ENCODE measurements around the gene DPP6. TPM values are rescaled to one million over a fixed set of nuclear protein-coding genes. Genes with fewer than 3 reads are reported as not detected.

DPP6 gene
- total and polyA plus RNA-seq, 7 donors, result 0.18 to 1.8 (median 0.57) TPM

DNA sequence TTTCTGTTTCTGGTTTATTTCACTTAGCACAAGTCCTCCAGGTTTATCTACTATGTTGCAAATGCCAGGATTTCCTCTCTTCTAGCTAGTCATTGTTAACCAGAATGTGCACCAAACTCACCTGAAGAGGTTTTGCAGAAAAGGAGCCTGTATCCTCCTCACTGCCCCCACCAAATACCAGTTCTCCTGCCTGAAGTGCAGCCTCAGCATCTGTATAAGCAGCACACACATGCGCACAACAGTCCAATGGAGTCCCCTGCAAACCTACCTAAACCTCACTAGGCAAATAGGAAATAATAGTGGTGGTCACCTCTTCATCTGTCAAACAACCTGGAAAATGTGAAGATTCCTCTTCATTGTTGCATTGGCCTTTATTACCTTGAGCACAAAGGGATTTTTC, 712.9 kb downstream of the DPP6 start:
- DNase-seq (no peak), ATAC-seq (no peak)
- H3K27ac ChIP-seq, result no peak overlapping the region
- intact Hi-C loops (cut with DNase I), result no loop called here
- H3K36me3 ChIP-seq (ENCODE audit: insufficient read depth in 1 of 2, low read depth in 1 of 2), result no peaks in the 10 kb centered on the region
- TF ChIP-seq, protein P1, sequence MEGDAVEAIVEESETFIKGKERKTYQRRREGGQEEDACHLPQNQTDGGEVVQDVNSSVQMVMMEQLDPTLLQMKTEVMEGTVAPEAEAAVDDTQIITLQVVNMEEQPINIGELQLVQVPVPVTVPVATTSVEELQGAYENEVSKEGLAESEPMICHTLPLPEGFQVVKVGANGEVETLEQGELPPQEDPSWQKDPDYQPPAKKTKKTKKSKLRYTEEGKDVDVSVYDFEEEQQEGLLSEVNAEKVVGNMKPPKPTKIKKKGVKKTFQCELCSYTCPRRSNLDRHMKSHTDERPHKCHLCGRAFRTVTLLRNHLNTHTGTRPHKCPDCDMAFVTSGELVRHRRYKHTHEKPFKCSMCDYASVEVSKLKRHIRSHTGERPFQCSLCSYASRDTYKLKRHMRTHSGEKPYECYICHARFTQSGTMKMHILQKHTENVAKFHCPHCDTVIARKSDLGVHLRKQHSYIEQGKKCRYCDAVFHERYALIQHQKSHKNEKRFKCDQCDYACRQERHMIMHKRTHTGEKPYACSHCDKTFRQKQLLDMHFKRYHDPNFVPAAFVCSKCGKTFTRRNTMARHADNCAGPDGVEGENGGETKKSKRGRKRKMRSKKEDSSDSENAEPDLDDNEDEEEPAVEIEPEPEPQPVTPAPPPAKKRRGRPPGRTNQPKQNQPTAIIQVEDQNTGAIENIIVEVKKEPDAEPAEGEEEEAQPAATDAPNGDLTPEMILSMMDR (IDR thresholded peaks at IDR 0.05), result no peak
- H3K27me3 ChIP-seq (ENCODE audit: insufficient read depth in 3 of 3, low read length in 2 of 3), result peaks cover 0 to 5% (median 2%) of the 10 kb centered on the region in 3 donors
- no peaks in the 10 kb centered on the region for H3K4me1 ChIP-seq
- H3K9me3 ChIP-seq, result no peaks in the 10 kb centered on the region
- H3K4me3 ChIP-seq, result no peak overlapping the region
- 83 to 100% (median 93%) methylated on average over 1 of the region's 1 CpG for WGBS, 3 donors

DNA sequence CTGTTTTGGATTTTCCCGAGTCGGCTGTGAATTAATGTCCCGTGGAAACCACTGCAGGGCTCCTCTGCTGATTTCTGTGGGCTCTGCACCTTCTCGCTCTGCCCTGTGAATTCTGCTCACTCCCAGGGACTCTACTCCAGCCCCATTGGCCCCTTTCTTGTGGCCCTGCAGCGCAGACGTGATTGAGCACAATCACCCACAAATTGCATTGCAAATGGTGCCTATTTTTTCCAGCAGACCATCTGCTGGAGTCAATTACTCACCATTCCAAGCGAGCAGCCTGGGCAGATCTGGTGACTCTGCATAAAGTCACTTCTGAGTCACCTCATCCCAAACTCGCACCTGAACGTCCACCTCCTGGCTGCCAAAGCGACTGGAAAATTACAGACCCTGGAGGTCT, 714.9 kb downstream of the DPP6 start:
- TF ChIP-seq, protein P1 (IDR thresholded peaks at IDR 0.05), result no peak
- Histone ChIP-seq H3K4me1 (no peaks in the 10 kb centered on the region), H3K9me3 (no peaks in the 10 kb centered on the region), H3K27me3 (ENCODE audit: insufficient read depth in 3 of 3, low read length in 2 of 3) (peaks cover 0 to 5% (median 2%) of the 10 kb centered on the region in 3 donors), H3K27ac (no peak overlapping the region), H3K4me3 (no peak overlapping the region), H3K36me3 (ENCODE audit: insufficient read depth in 1 of 2, low read depth in 1 of 2) (no peaks in the 10 kb centered on the region)
- ATAC-seq (no peak), DNase-seq (no peak)
- intact Hi-C loops (cut with DNase I), result no loop called here
- WGBS, 3 donors, result 50 to 54% (median 54%) methylated on average over 10 of the region's 10 CpGs

DNA sequence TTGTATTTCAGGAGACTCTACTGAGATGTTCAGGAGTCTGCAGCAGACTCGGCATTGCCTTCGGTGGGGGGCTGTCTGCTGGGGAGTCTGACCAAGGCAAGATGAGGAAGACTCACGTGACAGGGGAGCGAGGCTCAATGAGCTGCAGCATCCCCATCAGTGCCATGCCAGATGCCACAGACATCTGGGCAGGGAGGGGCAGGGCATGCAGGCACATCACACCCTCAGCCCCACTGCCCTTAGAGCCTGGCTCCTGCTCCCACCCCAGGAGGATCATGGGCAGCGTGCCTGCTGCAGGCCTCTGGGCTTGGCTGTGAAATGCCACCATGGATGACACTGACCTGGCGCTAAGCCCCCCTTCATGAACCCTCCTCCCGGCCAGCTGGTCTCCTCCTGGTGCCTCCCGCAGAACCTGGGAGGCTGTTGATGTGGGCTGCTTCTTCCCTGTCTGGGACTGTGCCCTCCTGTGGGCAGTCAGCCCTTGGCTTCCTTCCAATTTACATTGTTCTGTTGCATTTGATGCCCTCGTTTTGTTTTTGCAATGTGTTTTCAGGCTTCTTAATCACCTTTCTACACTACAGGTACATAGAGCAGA, 715.7 kb downstream of the DPP6 start:
- Histone ChIP-seq H3K27ac (no peak overlapping the region), H3K9me3 (no peaks in the 10 kb centered on the region), H3K36me3 (ENCODE audit: insufficient read depth in 1 of 2, low read depth in 1 of 2) (no peaks in the 10 kb centered on the region), H3K4me1 (no peaks in the 10 kb centered on the region), H3K4me3 (no peak overlapping the region), H3K27me3 (ENCODE audit: insufficient read depth in 3 of 3, low read length in 2 of 3) (peaks cover 0 to 5% (median 2%) of the 10 kb centered on the region in 3 donors)
- ATAC-seq, result no peak
- 48 to 54% (median 52%) methylated on average over 9 of the region's 9 CpGs for WGBS, 3 donors
- intact Hi-C loops (cut with DNase I), result no loop called here
- TF ChIP-seq, protein P1 (IDR thresholded peaks at IDR 0.05), result no peak
- no peak for DNase-seq

DNA sequence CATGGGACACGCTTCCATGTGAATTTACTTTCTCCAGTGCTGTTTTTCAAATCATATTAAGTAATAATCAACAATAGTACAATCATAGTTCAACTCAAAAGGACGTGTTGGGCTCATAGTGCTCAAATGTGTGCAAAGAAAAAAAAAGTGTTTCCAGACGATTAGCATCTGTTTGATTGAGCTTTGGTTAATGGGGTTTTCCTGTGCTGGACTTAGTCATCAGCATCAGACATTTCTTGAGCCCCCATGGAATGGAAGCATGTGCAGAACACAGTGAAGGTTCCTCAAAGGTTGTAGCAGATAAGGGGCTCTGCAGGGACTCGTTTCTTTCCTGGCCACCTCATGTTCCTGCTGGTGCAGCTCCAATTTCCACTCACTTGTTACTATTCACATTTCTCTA, 716.8 kb downstream of the DPP6 start:
- Histone ChIP-seq H3K27ac (no peak overlapping the region), H3K4me3 (no peak overlapping the region), H3K9me3 (no peaks in the 10 kb centered on the region), H3K36me3 (ENCODE audit: insufficient read depth in 1 of 2, low read depth in 1 of 2) (no peaks in the 10 kb centered on the region), H3K4me1 (no peaks in the 10 kb centered on the region), H3K27me3 (ENCODE audit: insufficient read depth in 3 of 3, low read length in 2 of 3) (peaks cover 0 to 5% (median 2%) of the 10 kb centered on the region in 3 donors)
- TF ChIP-seq, protein P1 (IDR thresholded peaks at IDR 0.05), result no peak
- intact Hi-C loops (cut with DNase I), result no loop called here
- DNase-seq (no peak), ATAC-seq (no peak)
- 60 to 65% (median 63%) methylated on average over 4 of the region's 4 CpGs for WGBS, 3 donors

DNA sequence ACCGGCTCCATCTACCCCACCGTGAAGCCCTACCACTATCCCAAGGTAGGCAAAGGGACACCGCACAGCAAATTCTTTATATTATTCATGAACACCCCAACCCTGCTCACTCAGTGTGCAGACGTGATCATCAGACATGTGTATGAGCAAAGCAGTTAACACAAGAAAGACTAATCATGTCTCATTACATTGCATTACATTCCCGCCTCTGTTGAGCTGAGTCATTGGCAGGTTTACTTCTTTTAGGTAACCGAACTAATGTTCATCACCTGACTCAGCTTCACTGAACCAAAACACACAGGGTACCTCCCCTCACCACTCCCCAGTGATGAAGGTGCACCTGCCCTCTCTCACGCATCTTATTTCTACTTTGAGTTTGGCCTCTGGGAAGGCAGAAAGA, 717.3 kb downstream of the DPP6 start:
- no peak overlapping the region for H3K4me3 ChIP-seq
- no peak for ATAC-seq
- no peaks in the 10 kb centered on the region for H3K4me1 ChIP-seq
- intact Hi-C loops (cut with DNase I), result no loop called here
- no peaks in the 10 kb centered on the region for H3K36me3 ChIP-seq (ENCODE audit: insufficient read depth in 1 of 2, low read depth in 1 of 2)
- WGBS, 3 donors, result 90 to 92% (median 91%) methylated on average over 7 of the region's 7 CpGs
- H3K9me3 ChIP-seq, result no peaks in the 10 kb centered on the region
- TF ChIP-seq, protein P1 (IDR thresholded peaks at IDR 0.05), result no peak
- H3K27me3 ChIP-seq (ENCODE audit: insufficient read depth in 3 of 3, low read length in 2 of 3), result peaks cover 0 to 5% (median 2%) of the 10 kb centered on the region in 3 donors
- DNase-seq, result no peak
- H3K27ac ChIP-seq, result no peak overlapping the region
